GM12891 (cell line): Measurements from ENCODE around the gene CREB3L2.

Source experiments
- PAX5 ChIP-seq: IDR thresholded peaks from 2 replicates; pipeline ENCODE4 v1.6.1; 2011; ENCODE audit warnings: low read length, moderate library complexity, mild to moderate bottlenecking; ENCODE audit not compliant: insufficient read depth, severe bottlenecking
- POLR2A ChIP-seq: IDR thresholded peaks from 2 replicates; pipeline ENCODE4 v1.6.1; 2011; ENCODE audit warnings: low read depth, low read length, control low read depth
- POLR2AphosphoS5 ChIP-seq: IDR thresholded peaks from 2 replicates; pipeline ENCODE4 v1.6.1; 2011; ENCODE audit warnings: low read depth, low read length, control low read depth
- POU2F2 ChIP-seq: IDR thresholded peaks from 2 replicates; pipeline ENCODE4 v1.6.1; 2011; ENCODE audit warnings: low read depth, mild to moderate bottlenecking, control low read depth, low read length, moderate library complexity
- SPI1 ChIP-seq: IDR thresholded peaks from 2 replicates; pipeline ENCODE4 v1.6.1; 2011; ENCODE audit warnings: low read depth, low read length, control low read depth
- TAF1 ChIP-seq: IDR thresholded peaks from 2 replicates; pipeline ENCODE4 v1.6.1; 2011; ENCODE audit warnings: low read depth, low read length, control low read depth

DNA sequence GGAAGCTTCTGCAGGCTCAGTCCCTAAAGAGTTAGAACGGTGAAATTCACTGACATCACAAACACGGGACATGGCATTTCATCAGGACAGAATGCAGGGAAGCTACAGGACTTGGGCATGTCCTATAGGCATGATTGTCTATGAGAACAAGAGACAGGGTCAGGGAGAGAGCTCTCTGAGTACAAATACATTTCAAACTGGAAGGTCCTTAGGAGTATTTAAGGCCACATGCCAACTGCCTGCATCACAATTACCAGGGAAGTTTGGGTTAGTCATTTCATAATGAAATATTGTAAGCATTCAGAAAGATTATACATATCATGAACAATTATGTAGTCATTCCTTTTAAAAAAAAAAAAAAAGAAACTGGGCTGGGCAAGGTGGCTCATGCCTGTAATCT, 71.3 kb downstream of the CREB3L2 start:
- TF ChIP-seq POLR2A (no peak), POLR2AphosphoS5 (no peak), TAF1 (no peak), SPI1 (no peak), POU2F2 (no peak), PAX5 (no peak)
